HCT116 (cell line): ENCODE results near the gene PCDH17.

Source experiments
- CTCF ChIP-seq, 3 experiments: fragments of 200-600 bp in 1 of 3; sonication (generic) in 1 of 3; IDR thresholded peaks in 2 of 3; conservative IDR thresholded peaks in 1 of 3; 2 replicates each; pipeline ENCODE4 v1.5.1; 2012 to 2017; ENCODE audit warnings: low read depth in 2 of 3, low read length in 2 of 3, antibody characterized with exemption in 1 of 3, borderline replicate concordance in 1 of 3, control low read depth in 1 of 3, mild to moderate bottlenecking in 1 of 3, mixed read lengths in 1 of 3, mixed run types in 1 of 3, moderate library complexity in 1 of 3; ENCODE audit not compliant: insufficient read depth in 1 of 3
- POLR2AphosphoS5 ChIP-seq: IDR thresholded peaks from 2 replicates; pipeline ENCODE4 v1.6.1; 2011; ENCODE audit warnings: mild to moderate bottlenecking, low read depth, low read length, moderate library complexity

GRCh38 chr13:57724486-57725272, 93.1 kb downstream of the PCDH17 start:
- no peak for TF ChIP-seq POLR2AphosphoS5
- no peak for TF ChIP-seq CTCF (IDR thresholded peaks at IDR 0.05 in 2 of 3, conservative IDR thresholded peaks at IDR 0.05 in 1 of 3; ENCODE audit: borderline replicate concordance in 1 of 3, insufficient read depth in 1 of 3, low read depth in 2 of 3, low read length in 2 of 3)
